Loucy (cell line): Measurements from ENCODE around the gene NHLRC4.

Source experiments
- H2AFZ ChIP-seq: fragments of 200-600 bp; sonication (generic); 2 replicates; pipeline ENCODE4 v1.6.0; 2016; ENCODE audit warnings: antibody characterized with exemption, mild to moderate bottlenecking, low read length, moderate library complexity
- H3F3A ChIP-seq: fragments of 200-600 bp; 2 replicates; pipeline ENCODE4 v1.6.0; 2016; ENCODE audit warnings: antibody characterized with exemption, low read depth, mild to moderate bottlenecking
- H3K27me3 ChIP-seq: fragments of 200-600 bp; sonication (generic); 2 replicates; pipeline ENCODE4 v1.6.1; 2014; ENCODE audit warnings: low read length, mild to moderate bottlenecking; ENCODE audit not compliant: insufficient read depth, poor library complexity, severe bottlenecking
- H3K36me3 ChIP-seq: fragments of 200-600 bp; sonication (generic); 2 replicates; pipeline ENCODE4 v1.6.1; 2016; ENCODE audit warnings: low read length; ENCODE audit not compliant: insufficient read depth
- H3K4me1 ChIP-seq: fragments of 200-600 bp; sonication (generic); 2 replicates; pipeline ENCODE4 v1.5.1; 2014; ENCODE audit warnings: low read length, mild to moderate bottlenecking; ENCODE audit not compliant: insufficient read depth, poor library complexity, severe bottlenecking
- H3K4me2 ChIP-seq: fragments of 200-600 bp; sonication (generic); 2 replicates; pipeline ENCODE4 v1.6.0; 2014; ENCODE audit warnings: antibody characterized with exemption, low read length, low read depth, mild to moderate bottlenecking; ENCODE audit not compliant: poor library complexity, severe bottlenecking
- H3K4me3 ChIP-seq: fragments of 200-600 bp; sonication (generic); 2 replicates; pipeline ENCODE4 v1.5.1; 2014; ENCODE audit warnings: low read length, mild to moderate bottlenecking, mixed read lengths; ENCODE audit not compliant: poor library complexity, severe bottlenecking
- H3K79me2 ChIP-seq: fragments of 200-600 bp; sonication (generic); 2 replicates; pipeline ENCODE4 v1.6.1; 2014; ENCODE audit warnings: low read length; ENCODE audit not compliant: insufficient read depth
- H3K9ac ChIP-seq: fragments of 200-600 bp; sonication (generic); 2 replicates; pipeline ENCODE4 v1.6.0; 2014; ENCODE audit warnings: mild to moderate bottlenecking, low read depth, low read length, moderate library complexity; ENCODE audit not compliant: poor library complexity, severe bottlenecking
- H3K9me2 ChIP-seq: fragments of 200-600 bp; sonication (generic); replicated peaks from 2 replicates; pipeline ENCODE4 v1.6.1; 2016; ENCODE audit warnings: low read depth, low read length, mixed read lengths
- H3K9me3 ChIP-seq: fragments of 200-600 bp; sonication (generic); 2 replicates; pipeline ENCODE4 v1.6.1; 2014; ENCODE audit warnings: mild to moderate bottlenecking, antibody characterized with exemption, low read length, low read depth; ENCODE audit not compliant: insufficient read depth
- H4K20me1 ChIP-seq: fragments of 200-600 bp; sonication (generic); 2 replicates; pipeline ENCODE4 v1.6.0; 2014; ENCODE audit warnings: antibody characterized with exemption, low read length, mild to moderate bottlenecking; ENCODE audit not compliant: insufficient read depth, poor library complexity, severe bottlenecking
- EZH2phosphoT487 ChIP-seq: fragments of 200-600 bp; IDR thresholded peaks from 2 replicates; pipeline ENCODE4 v1.6.1; 2018; ENCODE audit warnings: antibody characterized with exemption, mild to moderate bottlenecking, moderate library complexity, borderline replicate concordance
- TF ChIP-seq, protein P1 (sequence below): fragments of 200-600 bp; sonication (generic); conservative IDR thresholded peaks from 2 replicates; pipeline ENCODE4 v1.5.1; 2014; ENCODE audit warnings: mild to moderate bottlenecking, antibody characterized with exemption, low read length

Gene NHLRC4

GRCh38 chr16:616733-617586 is 50.2 kb downstream of the NHLRC4 start:
- Histone ChIP-seq H3K79me2 (no peaks in the 10 kb centered on the region), H3K36me3 (no peaks in the 10 kb centered on the region), H3K4me1 (no peaks in the 10 kb centered on the region), H3K27me3 (no peaks in the 10 kb centered on the region), H3K9me2 (no peaks in the 10 kb centered on the region), H3F3A (no peaks in the 10 kb centered on the region), H2AFZ (no peak overlapping the region), H3K4me3 (no peak overlapping the region), H4K20me1 (no peaks in the 10 kb centered on the region), H3K9me3 (no peaks in the 10 kb centered on the region), H3K9ac (no peak overlapping the region), H3K4me2 (no peak overlapping the region)
- no peak for TF ChIP-seq EZH2phosphoT487
- TF ChIP-seq, protein P1, sequence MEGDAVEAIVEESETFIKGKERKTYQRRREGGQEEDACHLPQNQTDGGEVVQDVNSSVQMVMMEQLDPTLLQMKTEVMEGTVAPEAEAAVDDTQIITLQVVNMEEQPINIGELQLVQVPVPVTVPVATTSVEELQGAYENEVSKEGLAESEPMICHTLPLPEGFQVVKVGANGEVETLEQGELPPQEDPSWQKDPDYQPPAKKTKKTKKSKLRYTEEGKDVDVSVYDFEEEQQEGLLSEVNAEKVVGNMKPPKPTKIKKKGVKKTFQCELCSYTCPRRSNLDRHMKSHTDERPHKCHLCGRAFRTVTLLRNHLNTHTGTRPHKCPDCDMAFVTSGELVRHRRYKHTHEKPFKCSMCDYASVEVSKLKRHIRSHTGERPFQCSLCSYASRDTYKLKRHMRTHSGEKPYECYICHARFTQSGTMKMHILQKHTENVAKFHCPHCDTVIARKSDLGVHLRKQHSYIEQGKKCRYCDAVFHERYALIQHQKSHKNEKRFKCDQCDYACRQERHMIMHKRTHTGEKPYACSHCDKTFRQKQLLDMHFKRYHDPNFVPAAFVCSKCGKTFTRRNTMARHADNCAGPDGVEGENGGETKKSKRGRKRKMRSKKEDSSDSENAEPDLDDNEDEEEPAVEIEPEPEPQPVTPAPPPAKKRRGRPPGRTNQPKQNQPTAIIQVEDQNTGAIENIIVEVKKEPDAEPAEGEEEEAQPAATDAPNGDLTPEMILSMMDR: no peak

DNA sequence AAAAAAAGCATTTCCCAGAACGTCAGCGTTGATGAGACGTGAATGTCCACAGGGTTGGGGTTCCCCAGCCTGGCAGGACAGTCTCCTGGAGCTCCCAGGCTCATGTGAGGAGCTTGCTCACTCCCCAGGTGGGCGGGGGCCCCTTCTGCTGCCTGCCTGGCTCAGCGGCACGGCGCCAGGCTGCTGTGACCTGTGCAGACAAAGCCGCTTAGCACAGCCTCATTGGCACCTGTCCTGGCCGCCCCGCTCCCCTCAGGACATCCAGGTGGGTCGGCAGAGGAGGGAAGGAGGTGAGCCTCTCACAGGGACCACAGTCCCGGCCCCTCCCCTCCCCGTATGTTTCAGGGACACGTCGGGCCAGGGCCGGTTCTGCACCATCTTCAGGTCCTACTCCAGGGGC is 51.0 kb downstream of the NHLRC4 start:
- no peak overlapping the region for H3K4me2 ChIP-seq
- H3K27me3 ChIP-seq: no peaks in the 10 kb centered on the region
- no peaks in the 10 kb centered on the region for H4K20me1 ChIP-seq
- H3K4me1 ChIP-seq: no peaks in the 10 kb centered on the region
- H3K9me2 ChIP-seq: no peaks in the 10 kb centered on the region
- no peak overlapping the region for H3K4me3 ChIP-seq
- H3K9ac ChIP-seq: no peak overlapping the region
- no peaks in the 10 kb centered on the region for H3F3A ChIP-seq
- no peak for TF ChIP-seq EZH2phosphoT487
- TF ChIP-seq, protein P1: no peak
- H2AFZ ChIP-seq: no peak overlapping the region
- no peaks in the 10 kb centered on the region for H3K36me3 ChIP-seq
- H3K9me3 ChIP-seq: no peaks in the 10 kb centered on the region
- H3K79me2 ChIP-seq: no peaks in the 10 kb centered on the region
